Measurements from ENCODE around the gene TAF7L.

Gene TAF7L

DNA sequence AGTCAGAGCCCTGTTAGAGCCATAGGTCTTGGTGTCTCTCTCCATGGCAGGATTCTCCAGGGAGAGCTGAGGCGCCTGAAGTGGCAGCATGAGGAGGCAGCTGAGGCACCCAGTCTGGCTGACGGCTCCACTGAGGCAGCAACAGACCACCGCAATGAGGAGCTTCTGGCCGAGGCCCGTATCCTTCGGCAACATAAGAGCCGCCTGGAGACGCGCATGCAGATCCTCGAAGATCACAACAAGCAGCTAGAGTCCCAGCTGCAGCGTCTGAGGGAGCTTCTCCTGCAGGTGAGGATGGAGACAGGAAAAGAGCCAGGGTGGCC is 32.9 kb downstream of the TAF7L start:
- CTCF ChIA-PET = interaction anchor here (1.0 kb wide), 1 partner anchor 22 kb away, joined by 3 read pairs; no protein-coding TSS in a partner anchor

DNA sequence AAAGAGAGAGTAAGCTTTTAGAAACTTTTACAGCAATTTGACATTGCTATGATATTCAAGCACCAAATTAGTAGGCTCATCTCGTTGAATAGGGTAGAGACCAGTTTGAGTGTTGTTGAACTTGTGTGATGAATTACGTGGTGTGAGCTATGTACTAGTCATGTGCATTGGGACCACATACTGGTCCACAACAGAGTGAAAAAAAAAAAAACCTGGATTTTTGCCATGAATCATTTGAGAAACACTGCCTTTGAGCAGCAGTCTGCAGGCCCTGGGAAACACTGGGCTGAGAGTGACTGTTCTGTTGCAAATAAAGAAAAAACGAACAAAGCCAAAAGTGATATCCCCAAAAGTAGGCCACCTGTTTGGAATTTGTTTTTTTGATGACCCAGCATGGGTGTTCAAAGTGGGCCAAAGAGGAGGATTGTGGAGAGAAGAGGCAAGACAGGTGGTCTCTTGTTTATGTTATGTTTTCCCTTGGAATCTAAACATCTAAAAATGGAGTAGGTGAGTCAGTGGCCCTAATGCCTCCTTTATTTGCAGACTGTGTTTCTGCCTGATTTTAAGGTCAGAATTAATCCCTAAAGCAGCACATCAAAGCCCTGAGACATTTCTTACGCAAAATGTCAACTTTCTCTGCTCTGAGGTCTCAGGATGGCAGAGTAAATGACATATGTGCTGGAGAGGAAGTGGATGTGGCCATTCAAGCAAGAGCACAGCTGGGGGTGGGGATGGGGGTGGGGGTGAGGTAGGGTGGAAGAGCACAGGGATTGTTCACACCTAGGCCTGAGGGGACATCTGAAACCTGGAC is 33.5 kb downstream of the TAF7L start:
- Histone ChIP-seq H3K9me3 (ENCODE audit: control insufficient read depth, insufficient read depth, low read depth, low read length) (no peaks in the 10 kb centered on the region), H3K27ac (ENCODE audit: extremely low read depth, low read depth, low read length) (no peak overlapping the region), H3K36me3 (ENCODE audit: control insufficient read depth in 2 of 2, insufficient read depth in 1 of 2, low read length in 2 of 2) (no peaks in the 10 kb centered on the region), H3K4me1 (ENCODE audit: control insufficient read depth, insufficient read depth, low read length) (no peaks in the 10 kb centered on the region), H3K4me3 (ENCODE audit: low read depth, low read length) (no peak overlapping the region)
- ChIA-PET CTCF (no interaction called here), POLR2A (interaction anchor here (0.7 kb wide), 1 partner anchor 136 kb away, joined by 4 read pairs; no protein-coding TSS in a partner anchor)
- no peak for TF ChIP-seq MZF1 (tag by site-specific recombination; IDR thresholded peaks at IDR 0.05; ENCODE audit: borderline replicate concordance)
- no peak for TF ChIP-seq IKZF3 (tag by site-specific recombination; IDR thresholded peaks at IDR 0.05)
- TF ChIP-seq ZNF114 (tag by site-specific recombination; IDR thresholded peaks at IDR 0.05) = no peak
- TF ChIP-seq, protein P1, sequence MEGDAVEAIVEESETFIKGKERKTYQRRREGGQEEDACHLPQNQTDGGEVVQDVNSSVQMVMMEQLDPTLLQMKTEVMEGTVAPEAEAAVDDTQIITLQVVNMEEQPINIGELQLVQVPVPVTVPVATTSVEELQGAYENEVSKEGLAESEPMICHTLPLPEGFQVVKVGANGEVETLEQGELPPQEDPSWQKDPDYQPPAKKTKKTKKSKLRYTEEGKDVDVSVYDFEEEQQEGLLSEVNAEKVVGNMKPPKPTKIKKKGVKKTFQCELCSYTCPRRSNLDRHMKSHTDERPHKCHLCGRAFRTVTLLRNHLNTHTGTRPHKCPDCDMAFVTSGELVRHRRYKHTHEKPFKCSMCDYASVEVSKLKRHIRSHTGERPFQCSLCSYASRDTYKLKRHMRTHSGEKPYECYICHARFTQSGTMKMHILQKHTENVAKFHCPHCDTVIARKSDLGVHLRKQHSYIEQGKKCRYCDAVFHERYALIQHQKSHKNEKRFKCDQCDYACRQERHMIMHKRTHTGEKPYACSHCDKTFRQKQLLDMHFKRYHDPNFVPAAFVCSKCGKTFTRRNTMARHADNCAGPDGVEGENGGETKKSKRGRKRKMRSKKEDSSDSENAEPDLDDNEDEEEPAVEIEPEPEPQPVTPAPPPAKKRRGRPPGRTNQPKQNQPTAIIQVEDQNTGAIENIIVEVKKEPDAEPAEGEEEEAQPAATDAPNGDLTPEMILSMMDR (tag by site-specific recombination; IDR thresholded peaks at IDR 0.05) = no peak
- no peak for TF ChIP-seq GFI1B (tag by site-specific recombination; IDR thresholded peaks at IDR 0.05)
- TF ChIP-seq ZNF112 (tag by site-specific recombination; IDR thresholded peaks at IDR 0.05) = no peak
- no peak for TF ChIP-seq ZNF211 (tag by site-specific recombination; IDR thresholded peaks at IDR 0.05; ENCODE audit: low read depth)
- no peak for TF ChIP-seq ZNF843 (tag by site-specific recombination; IDR thresholded peaks at IDR 0.05)
- TF ChIP-seq ZNF132 (tag by site-specific recombination; IDR thresholded peaks at IDR 0.05; ENCODE audit: borderline replicate concordance) = no peak
- TF ChIP-seq ZNF560 (tag by site-specific recombination; IDR thresholded peaks at IDR 0.05; ENCODE audit: borderline replicate concordance) = no peak
- TF ChIP-seq ZNF521 (tag by site-specific recombination; IDR thresholded peaks at IDR 0.05) = no peak
- TF ChIP-seq ZFP3 (tag by site-specific recombination; IDR thresholded peaks at IDR 0.05; ENCODE audit: low read depth) = no peak
- no peak for TF ChIP-seq GLI2 (tag by site-specific recombination; IDR thresholded peaks at IDR 0.05; ENCODE audit: borderline replicate concordance, low read depth)
- no peak for TF ChIP-seq ZEB2 (tag by site-specific recombination; IDR thresholded peaks at IDR 0.05)
- TF ChIP-seq ZNF311 (tag by site-specific recombination; IDR thresholded peaks at IDR 0.05; ENCODE audit: borderline replicate concordance) = no peak
- no peak for TF ChIP-seq ZNF248 (tag by site-specific recombination; IDR thresholded peaks at IDR 0.05)

More for the DNA sequence above, 32.9 kb downstream of the TAF7L start:
- no peak overlapping the region for H3K27ac ChIP-seq (ENCODE audit: extremely low read depth, low read depth, low read length)
- POLR2A ChIA-PET = no interaction called here
- H3K4me1 ChIP-seq (ENCODE audit: control insufficient read depth, insufficient read depth, low read length) = no peaks in the 10 kb centered on the region
- H3K4me3 ChIP-seq (ENCODE audit: low read depth, low read length) = no peak overlapping the region
- no peaks in the 10 kb centered on the region for H3K9me3 ChIP-seq (ENCODE audit: control insufficient read depth, insufficient read depth, low read depth, low read length)
- no peaks in the 10 kb centered on the region for H3K36me3 ChIP-seq (ENCODE audit: control insufficient read depth in 2 of 2, insufficient read depth in 1 of 2, low read length in 2 of 2)
- TF ChIP-seq, protein P1 (tag by site-specific recombination; IDR thresholded peaks at IDR 0.05) = no peak
- TF ChIP-seq ZNF677 (tag by site-specific recombination; IDR thresholded peaks at IDR 0.05) (no peak), RBAK (tag by site-specific recombination; IDR thresholded peaks at IDR 0.05) (no peak), ZNF248 (tag by site-specific recombination; IDR thresholded peaks at IDR 0.05) (no peak), FEZF1 (tag by site-specific recombination; IDR thresholded peaks at IDR 0.05) (no peak), ZNF76 (tag by site-specific recombination; IDR thresholded peaks at IDR 0.05; ENCODE audit: borderline replicate concordance, low read depth) (no peak), ZNF514 (tag by site-specific recombination; IDR thresholded peaks at IDR 0.05) (no peak), KLF10 (tag by site-specific recombination; IDR thresholded peaks at IDR 0.05) (no peak), ZNF221 (tag by site-specific recombination; IDR thresholded peaks at IDR 0.05; ENCODE audit: borderline replicate concordance) (no peak), ZNF2 (tag by site-specific recombination; IDR thresholded peaks at IDR 0.05) (no peak), OVOL3 (tag by site-specific recombination; IDR thresholded peaks at IDR 0.05) (no peak), ZNF623 (tag by site-specific recombination; IDR thresholded peaks at IDR 0.05) (no peak), ZNF433 (tag by site-specific recombination; IDR thresholded peaks at IDR 0.05; ENCODE audit: low read depth) (no peak), ZNF133 (tag by site-specific recombination; IDR thresholded peaks at IDR 0.05) (no peak), ZNF555 (tag by site-specific recombination; conservative IDR thresholded peaks at IDR 0.05) (no peak)
- TF ChIP-seq, protein P2, sequence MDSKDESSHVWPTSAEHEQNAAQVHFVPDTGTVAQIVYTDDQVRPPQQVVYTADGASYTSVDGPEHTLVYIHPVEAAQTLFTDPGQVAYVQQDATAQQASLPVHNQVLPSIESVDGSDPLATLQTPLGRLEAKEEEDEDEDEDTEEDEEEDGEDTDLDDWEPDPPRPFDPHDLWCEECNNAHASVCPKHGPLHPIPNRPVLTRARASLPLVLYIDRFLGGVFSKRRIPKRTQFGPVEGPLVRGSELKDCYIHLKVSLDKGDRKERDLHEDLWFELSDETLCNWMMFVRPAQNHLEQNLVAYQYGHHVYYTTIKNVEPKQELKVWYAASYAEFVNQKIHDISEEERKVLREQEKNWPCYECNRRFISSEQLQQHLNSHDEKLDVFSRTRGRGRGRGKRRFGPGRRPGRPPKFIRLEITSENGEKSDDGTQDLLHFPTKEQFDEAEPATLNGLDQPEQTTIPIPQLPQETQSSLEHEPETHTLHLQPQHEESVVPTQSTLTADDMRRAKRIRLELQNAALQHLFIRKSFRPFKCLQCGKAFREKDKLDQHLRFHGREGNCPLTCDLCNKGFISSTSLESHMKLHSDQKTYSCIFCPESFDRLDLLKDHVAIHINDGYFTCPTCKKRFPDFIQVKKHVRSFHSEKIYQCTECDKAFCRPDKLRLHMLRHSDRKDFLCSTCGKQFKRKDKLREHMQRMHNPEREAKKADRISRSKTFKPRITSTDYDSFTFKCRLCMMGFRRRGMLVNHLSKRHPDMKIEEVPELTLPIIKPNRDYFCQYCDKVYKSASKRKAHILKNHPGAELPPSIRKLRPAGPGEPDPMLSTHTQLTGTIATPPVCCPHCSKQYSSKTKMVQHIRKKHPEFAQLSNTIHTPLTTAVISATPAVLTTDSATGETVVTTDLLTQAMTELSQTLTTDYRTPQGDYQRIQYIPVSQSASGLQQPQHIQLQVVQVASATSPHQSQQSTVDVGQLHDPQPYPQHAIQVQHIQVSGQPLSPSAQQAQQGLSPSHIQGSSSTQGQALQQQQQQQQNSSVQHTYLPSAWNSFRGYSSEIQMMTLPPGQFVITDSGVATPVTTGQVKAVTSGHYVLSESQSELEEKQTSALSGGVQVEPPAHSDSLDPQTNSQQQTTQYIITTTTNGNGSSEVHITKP (tag by site-specific recombination; IDR thresholded peaks at IDR 0.05) = no peak
- TF ChIP-seq, protein P3, sequence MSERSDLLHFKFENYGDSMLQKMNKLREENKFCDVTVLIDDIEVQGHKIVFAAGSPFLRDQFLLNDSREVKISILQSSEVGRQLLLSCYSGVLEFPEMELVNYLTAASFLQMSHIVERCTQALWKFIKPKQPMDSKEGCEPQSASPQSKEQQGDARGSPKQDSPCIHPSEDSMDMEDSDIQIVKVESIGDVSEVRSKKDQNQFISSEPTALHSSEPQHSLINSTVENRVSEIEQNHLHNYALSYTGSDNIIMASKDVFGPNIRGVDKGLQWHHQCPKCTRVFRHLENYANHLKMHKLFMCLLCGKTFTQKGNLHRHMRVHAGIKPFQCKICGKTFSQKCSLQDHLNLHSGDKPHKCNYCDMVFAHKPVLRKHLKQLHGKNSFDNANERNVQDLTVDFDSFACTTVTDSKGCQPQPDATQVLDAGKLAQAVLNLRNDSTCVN (tag by site-specific recombination; optimal IDR thresholded peaks at IDR 0.05) = no peak

Data from HEK293 (cell line).